SK-N-MC (cell line): ENCODE results near the gene C12orf42.

Source experiments
- EZH2 ChIP-seq: fragments of 200-600 bp; sonication (generic); IDR thresholded peaks from one replicate; pipeline ENCODE4 v1.6.1; 2017; ENCODE audit warnings: antibody characterized with exemption
- FOXP2 ChIP-seq: optimal IDR thresholded peaks from 2 replicates; pipeline ENCODE3; 2011; ENCODE audit warnings: mild to moderate bottlenecking, moderate library complexity; ENCODE audit not compliant: insufficient read depth; ENCODE audit errors: extremely low read length, control extremely low read depth
- POLR2AphosphoS5 ChIP-seq: IDR thresholded peaks from 2 replicates; pipeline ENCODE4 v1.6.1; 2012; ENCODE audit warnings: mild to moderate bottlenecking, low read depth, low read length, borderline replicate concordance

GRCh38 chr12:103333676-103334075, 162.1 kb downstream of the C12orf42 start:
- no peak for TF ChIP-seq POLR2AphosphoS5
- no peak for TF ChIP-seq EZH2
- TF ChIP-seq FOXP2, result no peak
